Activated naive CD8-positive, alpha-beta T cell (primary cell): ENCODE measurements around the gene VEPH1.

Experiments
- H3K27ac Mint-ChIP-seq: one replicate; pipeline ENCODE4 v1.8.0; 2021; ENCODE audit warnings: mixed read lengths
- H3K27me3 Mint-ChIP-seq: one replicate; pipeline ENCODE4 v1.8.0; 2021; ENCODE audit warnings: mixed read lengths
- H3K36me3 Mint-ChIP-seq: one replicate; pipeline ENCODE4 v1.8.0; 2021; ENCODE audit warnings: mixed read lengths
- H3K4me1 Mint-ChIP-seq: one replicate; pipeline ENCODE4 v1.8.0; 2021; ENCODE audit warnings: low read depth, mixed read lengths
- H3K4me3 Mint-ChIP-seq: one replicate; pipeline ENCODE4 v1.8.0; 2021; ENCODE audit warnings: mild to moderate bottlenecking, mixed read lengths
- H3K9me3 Mint-ChIP-seq: one replicate; pipeline ENCODE4 v1.8.0; 2021; ENCODE audit warnings: low read depth, mixed read lengths

VEPH1 gene

DNA sequence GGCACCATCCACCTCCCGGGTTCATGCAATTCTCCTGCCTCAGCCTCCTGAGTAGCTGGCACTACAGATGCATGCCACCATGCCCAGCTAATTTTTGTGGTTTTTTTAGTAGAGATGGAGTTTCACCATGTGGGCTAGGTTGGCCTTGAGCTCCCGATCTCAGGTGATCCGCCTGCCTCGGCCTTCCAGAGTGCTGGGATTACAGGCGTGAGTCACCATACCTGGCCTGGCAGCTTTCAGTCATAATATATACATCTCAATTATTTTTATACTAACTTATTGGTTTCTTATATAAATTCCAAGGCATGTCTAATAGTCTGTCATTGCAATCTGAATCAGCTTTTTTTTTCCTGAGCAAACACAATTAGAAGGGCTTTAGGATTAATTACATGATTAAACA, 269.3 kb downstream of the VEPH1 start:
- H3K27me3 Mint-ChIP-seq: no peaks in the 10 kb centered on the region
- H3K4me1 Mint-ChIP-seq: no peaks in the 10 kb centered on the region
- no peak overlapping the region for H3K27ac Mint-ChIP-seq
- H3K9me3 Mint-ChIP-seq: no peaks in the 10 kb centered on the region
- no peaks in the 10 kb centered on the region for H3K36me3 Mint-ChIP-seq
- H3K4me3 Mint-ChIP-seq: no peak overlapping the region

DNA sequence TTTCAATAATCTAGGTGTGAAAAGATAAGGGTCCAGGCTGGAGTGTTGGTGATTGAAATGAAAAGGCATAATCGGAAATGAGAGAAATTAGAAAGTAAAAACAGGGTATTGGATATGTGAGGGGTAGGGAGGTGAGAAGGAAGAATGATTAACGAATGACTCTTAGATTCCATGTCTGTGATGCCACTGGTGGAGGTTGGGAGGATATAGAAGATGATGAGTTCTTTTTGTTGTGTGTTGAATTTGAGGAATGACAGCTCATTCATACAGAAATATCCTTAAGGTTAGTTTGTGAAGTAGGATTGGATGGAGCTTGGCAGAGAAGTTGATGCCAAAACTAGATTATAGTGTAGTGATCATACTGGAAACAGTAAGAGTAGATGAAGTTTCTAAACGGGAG, 271.1 kb downstream of the VEPH1 start:
- no peaks in the 10 kb centered on the region for H3K4me1 Mint-ChIP-seq
- no peak overlapping the region for H3K4me3 Mint-ChIP-seq
- peaks cover 5% of the 10 kb centered on the region for H3K36me3 Mint-ChIP-seq
- no peaks in the 10 kb centered on the region for H3K9me3 Mint-ChIP-seq
- H3K27me3 Mint-ChIP-seq: no peaks in the 10 kb centered on the region
- H3K27ac Mint-ChIP-seq: no peak overlapping the region

DNA sequence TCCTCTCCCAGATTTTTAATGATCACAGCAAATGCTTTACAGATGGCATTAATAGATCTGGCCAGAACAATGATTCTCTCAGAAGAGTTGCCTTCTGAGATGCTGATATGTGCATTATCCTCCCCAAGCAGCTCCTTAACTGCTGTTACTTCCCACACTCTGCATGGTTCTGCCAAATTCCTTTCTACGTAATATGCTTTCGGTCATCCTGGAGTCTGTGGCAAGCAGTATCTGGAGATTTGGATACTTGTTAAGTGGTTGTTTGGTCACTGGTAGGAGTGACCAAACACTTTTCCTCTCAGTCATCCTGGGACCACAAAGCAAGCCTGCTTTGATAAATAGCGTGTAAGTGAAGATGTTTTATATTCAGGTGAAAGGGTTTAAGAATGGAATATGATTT, 272.1 kb downstream of the VEPH1 start:
- no peaks in the 10 kb centered on the region for H3K9me3 Mint-ChIP-seq
- peaks cover 6% of the 10 kb centered on the region for H3K36me3 Mint-ChIP-seq
- no peak overlapping the region for H3K4me3 Mint-ChIP-seq
- H3K27ac Mint-ChIP-seq: no peak overlapping the region
- H3K27me3 Mint-ChIP-seq: no peaks in the 10 kb centered on the region
- peaks cover 4% of the 10 kb centered on the region for H3K4me1 Mint-ChIP-seq

DNA sequence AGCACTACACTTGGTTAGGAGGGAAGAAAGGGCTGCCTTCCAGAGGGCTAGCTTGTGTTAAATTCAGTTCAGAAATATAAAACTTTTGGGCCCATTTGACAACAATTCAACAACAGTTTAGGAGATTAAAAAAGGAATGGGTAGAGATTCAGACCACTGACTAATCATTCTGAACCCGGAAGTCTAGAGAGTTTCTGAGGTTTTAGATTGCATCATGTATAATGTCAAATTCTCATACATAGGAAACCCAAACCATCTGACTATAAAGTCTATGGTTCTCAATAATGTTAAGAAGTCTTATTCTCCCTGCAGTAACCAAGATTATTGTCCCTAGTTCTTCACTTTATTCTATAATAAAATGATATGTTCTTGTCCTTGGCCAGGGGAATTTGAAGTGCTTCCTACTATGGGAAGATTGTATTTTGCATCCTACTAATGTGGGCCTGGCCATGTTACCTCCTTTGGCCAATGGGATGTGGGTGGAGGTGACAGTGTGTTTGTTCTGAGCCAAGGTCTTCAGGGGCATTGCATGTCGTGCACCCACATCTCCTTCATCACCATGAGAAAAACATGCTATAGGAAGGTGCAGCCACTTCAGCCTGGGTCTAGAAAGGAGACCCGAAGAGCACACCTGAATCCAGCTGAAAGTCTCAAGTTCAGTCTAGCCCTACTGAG, 276.9 kb downstream of the VEPH1 start:
- H3K4me3 Mint-ChIP-seq: no peak overlapping the region
- no peak overlapping the region for H3K27ac Mint-ChIP-seq
- H3K4me1 Mint-ChIP-seq: peaks cover 9% of the 10 kb centered on the region
- H3K9me3 Mint-ChIP-seq: no peaks in the 10 kb centered on the region
- H3K27me3 Mint-ChIP-seq: no peaks in the 10 kb centered on the region
- H3K36me3 Mint-ChIP-seq: peaks cover 12% of the 10 kb centered on the region

DNA sequence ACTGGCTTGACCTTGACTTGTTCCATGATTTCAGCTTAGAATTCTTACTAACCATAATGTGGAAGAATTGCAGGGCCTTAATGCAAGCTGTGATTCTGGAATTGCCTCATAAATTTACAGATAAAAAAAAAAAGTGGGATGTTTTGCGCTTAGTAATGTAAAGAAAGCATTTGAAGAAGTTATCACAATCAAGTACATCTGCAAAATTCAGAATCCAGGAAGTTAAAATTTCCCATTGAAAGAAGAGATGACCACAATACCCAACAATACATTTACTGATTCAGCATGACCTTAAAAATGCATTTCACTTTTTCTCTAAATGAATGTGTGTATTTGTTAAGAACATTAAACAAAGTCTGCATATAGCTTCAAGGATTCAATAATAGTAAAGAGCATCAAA, 278.2 kb downstream of the VEPH1 start:
- Mint-ChIP-seq H3K27me3 (no peaks in the 10 kb centered on the region), H3K9me3 (no peaks in the 10 kb centered on the region), H3K4me3 (no peak overlapping the region), H3K4me1 (peaks cover 9% of the 10 kb centered on the region), H3K27ac (no peak overlapping the region), H3K36me3 (peaks cover 14% of the 10 kb centered on the region)

DNA sequence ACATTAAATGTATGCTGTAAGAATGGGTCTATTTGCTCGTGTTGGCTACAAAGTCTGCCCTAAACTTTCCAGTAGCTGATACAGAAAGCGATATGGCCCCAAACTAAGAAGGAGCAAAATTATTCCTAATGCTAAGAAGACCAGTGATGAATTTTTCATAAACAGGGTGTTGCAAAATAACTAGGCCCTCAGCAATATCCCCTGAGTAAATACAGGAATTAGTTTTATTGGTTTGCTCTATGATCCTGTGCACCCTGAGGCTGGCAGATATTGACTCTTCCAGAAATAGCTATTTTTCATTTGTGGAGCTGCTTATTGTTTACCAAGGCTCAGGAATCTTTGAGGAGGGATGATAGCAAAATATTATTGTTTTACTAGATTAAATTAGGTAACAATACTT, 282.3 kb downstream of the VEPH1 start:
- Mint-ChIP-seq H3K4me3 (no peak overlapping the region), H3K27me3 (no peaks in the 10 kb centered on the region), H3K4me1 (peaks cover 2% of the 10 kb centered on the region), H3K27ac (no peak overlapping the region), H3K9me3 (no peaks in the 10 kb centered on the region), H3K36me3 (peaks cover 7% of the 10 kb centered on the region)

DNA sequence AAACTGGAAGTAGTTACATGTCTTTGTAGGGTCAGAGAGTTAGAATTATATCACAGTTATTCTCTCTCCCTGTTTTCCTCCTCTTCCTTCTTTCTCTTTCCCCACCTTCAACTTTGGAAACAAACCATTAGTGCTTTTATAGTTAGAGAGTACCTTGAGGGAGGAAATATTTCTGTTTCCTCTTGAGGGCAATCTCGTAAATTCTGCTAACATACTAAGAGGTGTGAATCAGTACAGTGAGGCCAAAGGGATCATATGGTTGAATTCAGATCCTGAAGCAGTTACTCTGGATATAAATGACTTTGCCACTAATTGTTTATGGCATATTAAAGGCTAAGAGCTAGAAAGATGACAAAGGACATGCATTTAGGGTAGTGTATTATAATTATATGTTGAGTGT, 283.0 kb downstream of the VEPH1 start:
- Mint-ChIP-seq H3K9me3 (no peaks in the 10 kb centered on the region), H3K4me3 (no peak overlapping the region), H3K27ac (no peak overlapping the region), H3K27me3 (no peaks in the 10 kb centered on the region), H3K36me3 (peaks cover 3% of the 10 kb centered on the region), H3K4me1 (peaks cover 1% of the 10 kb centered on the region)

DNA sequence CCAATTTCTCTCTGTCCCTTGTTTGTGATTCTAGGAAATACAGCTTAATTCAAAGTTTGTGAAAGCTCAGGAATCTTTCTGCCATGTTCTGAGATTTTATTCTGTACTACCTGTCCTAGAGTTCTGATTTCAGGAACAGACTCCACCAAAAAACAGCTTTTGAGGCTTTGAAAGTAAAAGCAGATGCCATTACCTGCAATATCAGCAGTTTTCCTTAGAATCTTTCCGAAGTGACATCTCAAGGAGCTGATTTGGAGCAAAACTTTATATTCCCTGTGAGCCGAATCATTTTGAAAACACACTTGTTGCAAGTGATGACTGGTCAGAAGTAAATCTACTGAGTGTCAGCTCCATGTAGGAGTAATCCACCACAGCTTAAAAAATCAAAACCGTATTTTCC, 284.0 kb downstream of the VEPH1 start:
- Mint-ChIP-seq H3K4me3 (no peak overlapping the region), H3K27me3 (no peaks in the 10 kb centered on the region), H3K27ac (no peak overlapping the region), H3K4me1 (no peaks in the 10 kb centered on the region), H3K9me3 (no peaks in the 10 kb centered on the region), H3K36me3 (peaks cover 2% of the 10 kb centered on the region)
